ENCODE results near the gene IGDCC3.
A peak's percentile ranks its signal among the peaks of the same experiment; 100 is the strongest.

The IGDCC3 gene

GRCh38 chr15:65388306-65389080 lies 10.7 kb upstream of the IGDCC3 start:
- DNase-seq (ENCODE audit: low read depth, low spot score): no peak

- no peak for DNase-seq (ENCODE audit: low read depth, low spot score)
Measured at GRCh38 chr15:65386886-65387285, 9.1 kb upstream of the IGDCC3 start.

GRCh38 chr15:65386376-65386775 lies 8.6 kb upstream of the IGDCC3 start:
- no peak for DNase-seq (ENCODE audit: low read depth, low spot score)

GRCh38 chr15:65385870-65386258 lies 8.1 kb upstream of the IGDCC3 start:
- DNase-seq (ENCODE audit: low read depth, low spot score): no peak

GRCh38 chr15:65384895-65385869 lies 7.4 kb upstream of the IGDCC3 start:
- DNase-seq (ENCODE audit: low read depth, low spot score): peak; percentile 71

GRCh38 chr15:65384505-65384894 lies 6.7 kb upstream of the IGDCC3 start:
- DNase-seq (ENCODE audit: low read depth, low spot score): no peak

GRCh38 chr15:65383991-65384390 lies 6.2 kb upstream of the IGDCC3 start:
- no peak for DNase-seq (ENCODE audit: low read depth, low spot score)

- DNase-seq (ENCODE audit: low read depth, low spot score): no peak
Measured at GRCh38 chr15:65383456-65383855, 5.7 kb upstream of the IGDCC3 start.

- no peak for DNase-seq (ENCODE audit: low read depth, low spot score)
Measured at GRCh38 chr15:65382921-65383320, 5.1 kb upstream of the IGDCC3 start.

GRCh38 chr15:65382146-65382491 lies 4.3 kb upstream of the IGDCC3 start:
- DNase-seq (ENCODE audit: low read depth, low spot score): no peak

GRCh38 chr15:65381445-65382145 lies 3.8 kb upstream of the IGDCC3 start:
- no peak for DNase-seq (ENCODE audit: low read depth, low spot score)

- no peak for DNase-seq (ENCODE audit: low read depth, low spot score)
Measured at GRCh38 chr15:65379986-65380385, 2.2 kb upstream of the IGDCC3 start.

GRCh38 chr15:65377105-65377975 lies 462 bp downstream of the IGDCC3 start:
- DNase-seq (ENCODE audit: low read depth, low spot score): no peak

GRCh38 chr15:65376767-65377104 lies 1.1 kb downstream of the IGDCC3 start:
- DNase-seq (ENCODE audit: low read depth, low spot score): no peak

GRCh38 chr15:65375871-65376607 lies 1.8 kb downstream of the IGDCC3 start:
- no peak for DNase-seq (ENCODE audit: low read depth, low spot score)

- no peak for DNase-seq (ENCODE audit: low read depth, low spot score)
Measured at GRCh38 chr15:65374821-65375401, 2.9 kb downstream of the IGDCC3 start.

- no peak for DNase-seq (ENCODE audit: low read depth, low spot score)
Measured at GRCh38 chr15:65374334-65374733, 3.5 kb downstream of the IGDCC3 start.

- no peak for DNase-seq (ENCODE audit: low read depth, low spot score)
Measured at GRCh38 chr15:65373163-65373651, 4.6 kb downstream of the IGDCC3 start.

- DNase-seq (ENCODE audit: low read depth, low spot score): no peak
Measured at GRCh38 chr15:65372787-65373067, 5.1 kb downstream of the IGDCC3 start.

Data from activated CD4-positive, CD25-positive, alpha-beta regulatory T cell treated with anti-CD3 and anti-CD28 coated beads, Interleukin-2, amount 50 U/mL, for 16 hours (primary cell).